Endothelial cell of umbilical vein (primary cell): ENCODE results near the gene ZFP90. TPM values are rescaled to one million over a fixed set of nuclear protein-coding genes. Genes with fewer than 3 reads are reported as not detected.

Experiments used
- BruUV-seq: library from RNA; stranded (reverse); fragments of 400-500 nt; replicated peaks from 2 replicates; lab custom pipeline; 2021; lab: Mats Ljungman, UMichigan
- CTCF ChIA-PET: fragments of 300-600, 350-600 bp; sonication (Branson Sonifier 250); formaldehyde crosslinking; loops from one replicate; lab custom pipeline; 2021; ENCODE audit warnings: antibody characterized with exemption, inconsistent platforms; lab: Charles Lee
- POLR2A ChIA-PET: fragments of 300-600, 350-600 bp; sonication (Branson Sonifier 250); formaldehyde crosslinking; loops from one replicate; lab custom pipeline; 2021; ENCODE audit warnings: antibody characterized with exemption, inconsistent platforms; lab: Charles Lee
- DNase-seq: peaks from one replicate; pipeline ENCODE4 v3.0.0-alpha.2; 2011; ENCODE audit warnings: low read depth, low spot score
- FAIRE-seq: peaks from 2 replicates; lab custom pipeline; 2011; peaks lifted over from hg19 to GRCh38; lab: Jason Lieb, UNC
- H2AFZ ChIP-seq: 2 replicates; pipeline ENCODE4 v1.6.0; 2012; ENCODE audit warnings: low read depth, low read length, control low read depth, inconsistent platforms
- H3K27ac ChIP-seq: 2 replicates; pipeline ENCODE4 v1.5.1; 2011; ENCODE audit warnings: low read depth, mild to moderate bottlenecking, control low read depth, low read length, moderate library complexity; ENCODE audit not compliant: insufficient read depth
- H3K27me3 ChIP-seq, 2 experiments: 2 replicates each; pipeline versions ENCODE4 v1.6.0 to v1.6.1; 2011; ENCODE audit warnings: low read length in 2 of 2, mixed read lengths in 1 of 2; ENCODE audit not compliant: control insufficient read depth in 2 of 2, insufficient read depth in 2 of 2
- H3K36me3 ChIP-seq, 2 experiments: 2 replicates in 1 of 2; 3 replicates in 1 of 2; pipeline ENCODE4 v1.5.1; 2011; ENCODE audit warnings: low read length in 2 of 2, mild to moderate bottlenecking in 1 of 2, moderate library complexity in 1 of 2; ENCODE audit not compliant: control insufficient read depth in 2 of 2, insufficient read depth in 2 of 2; ENCODE audit errors: extremely low read depth in 1 of 2
- H3K4me1 ChIP-seq: 3 replicates; pipeline ENCODE4 v1.5.1; 2011; ENCODE audit warnings: mild to moderate bottlenecking, low read length; ENCODE audit not compliant: control insufficient read depth, insufficient read depth; ENCODE audit errors: extremely low read depth
- H3K4me2 ChIP-seq: 2 replicates; pipeline ENCODE4 v1.6.1; 2011; ENCODE audit warnings: low read length, control low read depth, mixed read lengths; ENCODE audit not compliant: insufficient read depth
- H3K4me3 ChIP-seq, 3 experiments: fragments of 200-600 bp in 1 of 3; sonication (generic), shearing (Covaris generic) in 1 of 3; replicated peaks in 1 of 3; 2 replicates each; pipeline ENCODE4 v1.5.1; 2011 to 2016; ENCODE audit warnings: control low read depth in 3 of 3, low read length in 3 of 3, mild to moderate bottlenecking in 2 of 3, inconsistent platforms in 1 of 3, low read depth in 1 of 3, moderate library complexity in 1 of 3; ENCODE audit not compliant: insufficient read depth in 1 of 3
- H3K79me2 ChIP-seq: 2 replicates; pipeline ENCODE4 v1.6.0; 2012; ENCODE audit warnings: low read length, inconsistent platforms; ENCODE audit not compliant: control insufficient read depth, insufficient read depth
- H3K9ac ChIP-seq: replicated peaks from 2 replicates; pipeline ENCODE3; 2011; ENCODE audit warnings: low read length, control low read depth; ENCODE audit not compliant: insufficient read depth; ENCODE audit errors: extremely low read depth
- H3K9me1 ChIP-seq: replicated peaks from 3 replicates; pipeline ENCODE4 v1.6.0; 2011; ENCODE audit warnings: mild to moderate bottlenecking, low read length; ENCODE audit not compliant: control insufficient read depth, insufficient read depth; ENCODE audit errors: extremely low read depth
- H3K9me3 ChIP-seq: replicated peaks from 2 replicates; pipeline ENCODE4 v1.5.1; 2012; ENCODE audit warnings: low read length, inconsistent platforms; ENCODE audit not compliant: control insufficient read depth, insufficient read depth
- H4K20me1 ChIP-seq: replicated peaks from 2 replicates; pipeline ENCODE3; 2011; ENCODE audit warnings: mild to moderate bottlenecking, low read length; ENCODE audit not compliant: control insufficient read depth, insufficient read depth; ENCODE audit errors: extremely low read depth
- CTCF ChIP-seq, 2 donors: IDR thresholded peaks; 1 replicate in 1 of 2; 2 replicates in 1 of 2; pipeline ENCODE4 v1.5.1; 2011; ENCODE audit warnings: low read length in 2 of 2, mild to moderate bottlenecking in 2 of 2, moderate library complexity in 2 of 2, control low read depth in 1 of 2, inconsistent platforms in 1 of 2, low read depth in 1 of 2; ENCODE audit not compliant: insufficient read depth in 1 of 2; ENCODE audit errors: extremely low read depth in 1 of 2
- EZH2 ChIP-seq: IDR thresholded peaks from 2 replicates; pipeline ENCODE4 v1.6.1; 2012; ENCODE audit warnings: borderline replicate concordance, low read depth, mild to moderate bottlenecking, moderate library complexity, low read length, inconsistent platforms; ENCODE audit not compliant: severe bottlenecking
- FOS ChIP-seq: IDR thresholded peaks from 2 replicates; pipeline ENCODE4 v1.6.1; 2011; ENCODE audit warnings: mild to moderate bottlenecking, low read length, moderate library complexity, borderline replicate concordance; ENCODE audit not compliant: insufficient read depth
- GATA2 ChIP-seq: IDR thresholded peaks from 2 replicates; pipeline ENCODE4 v1.7.0; 2011; ENCODE audit warnings: low read depth, mild to moderate bottlenecking, moderate library complexity, mixed read lengths, low read length; ENCODE audit not compliant: insufficient read length, insufficient read depth
- JUN ChIP-seq: IDR thresholded peaks from 2 replicates; pipeline ENCODE4 v1.6.1; 2011; ENCODE audit warnings: borderline replicate concordance, low read depth; ENCODE audit not compliant: insufficient read length, insufficient read depth
- MAX ChIP-seq: IDR thresholded peaks from 2 replicates; pipeline ENCODE4 v1.6.1; 2011; ENCODE audit not compliant: insufficient read depth, insufficient read length
- MYC ChIP-seq: IDR thresholded peaks from one replicate; pipeline ENCODE4 v1.6.1; 2011; ENCODE audit warnings: mild to moderate bottlenecking, low read depth, low read length
- POLR2A ChIP-seq: IDR thresholded peaks from 2 replicates; pipeline ENCODE4 v1.6.1; 2012; ENCODE audit warnings: low read depth, mild to moderate bottlenecking, control low read depth, low read length
- POLR2AphosphoS5 ChIP-seq: IDR thresholded peaks from 2 replicates; pipeline ENCODE4 v1.6.1; 2012; ENCODE audit warnings: low read depth, mild to moderate bottlenecking, control low read depth, low read length, moderate library complexity; ENCODE audit not compliant: insufficient read depth
- dilution Hi-C: fragments of 300-500 bp; cut with MboI; formaldehyde crosslinking; loops from one replicate; pipeline ENCODE4 v1.15.0; 2019; ENCODE audit warnings: low sequenced_read_pairs; ENCODE audit not compliant: extremely low pct_ligation_motif_present
- intact Hi-C: fragments of 100-400 bp; cut with micrococcal nuclease; formaldehyde crosslinking; loops from one replicate; pipeline ENCODE4 v1.10.0; 2022
- polyA plus RNA-seq, 4 experiments: library from polyadenylated mRNA; depleted of rRNA in 3 of 4; stranded (reverse) in 3 of 4; unstranded in 1 of 4; fragments of >200 nt; gene quantifications; 2 replicates each; pipeline versions ENCODE4 v1.2.1 to v1.2.3, GENCODE V29; 2011 to 2012; ENCODE audit warnings: missing spikeins in 1 of 4
- total RNA-seq: library from RNA; stranded (reverse); gene quantifications from 2 replicates; pipeline ENCODE4 v1.2.3, GENCODE V29; 2021

ZFP90 gene
- total and polyA plus RNA-seq, 2 donors (not counting 3 experiments of a cell fraction or from before 2014, with no cell fraction given): 10.9 to 22.4 TPM

- TF ChIP-seq POLR2AphosphoS5: no peak
- no peak for TF ChIP-seq MAX
- TF ChIP-seq EZH2: no peak
- TF ChIP-seq POLR2A: no peak
- TF ChIP-seq MYC: no peak
- no peak for TF ChIP-seq FOS
- no peak for TF ChIP-seq CTCF (IDR thresholded peaks at IDR 0.05; ENCODE audit: extremely low read depth in 1 of 2, insufficient read depth in 1 of 2, low read depth in 1 of 2, low read length in 2 of 2)
- no peak for TF ChIP-seq JUN
- no peak for TF ChIP-seq GATA2
- no peak overlapping the region for H2AFZ ChIP-seq
- dilution Hi-C loops: no loop called here
These were observed 29.7 kb upstream of the ZFP90 start for GRCh38 chr16:68509381-68509780.

More at GRCh38 chr16:68509381-68509780, 29.7 kb upstream of the ZFP90 start:
- no peak overlapping the region for H3K27ac ChIP-seq
- CTCF ChIA-PET: interaction anchor here (0.9 to 3.0 kb wide), 18 partner anchors 8 to 270 kb away, joined by 3 to 44 read pairs (median 4); no protein-coding TSS in a partner anchor
- H3K4me1 ChIP-seq: no peaks in the 10 kb centered on the region
- no peaks in the 10 kb centered on the region for H3K9me1 ChIP-seq
- no peaks in the 10 kb centered on the region for H3K36me3 ChIP-seq
- no peak overlapping the region for H3K9ac ChIP-seq
- BruUV-seq: no TSS peak
- H3K27me3 ChIP-seq: no peaks in the 10 kb centered on the region
- no peak for DNase-seq
- no peak overlapping the region for H3K4me3 ChIP-seq
- H4K20me1 ChIP-seq: no peaks in the 10 kb centered on the region
- no peaks in the 10 kb centered on the region for H3K79me2 ChIP-seq
- H3K4me2 ChIP-seq: no peak overlapping the region
- POLR2A ChIA-PET: no interaction called here
- intact Hi-C loops: no loop called here
- no peaks in the 10 kb centered on the region for H3K9me3 ChIP-seq
- FAIRE-seq: no peak
